ENCODE data around the gene DDX1. TPM values are rescaled to one million over a fixed set of nuclear protein-coding genes. Genes with fewer than 3 reads are reported as not detected.

Gene DDX1
- total RNA-seq, 4 donors from 2014 or later: 23.8 to 93.1 (median 56.6) TPM

GRCh38 chr2:15645720-15646385 is 54.2 kb downstream of the DDX1 start:
- no peaks in the 10 kb centered on the region for H3K27me3 ChIP-seq
- DNase-seq: no peak
- no peaks in the 10 kb centered on the region for H3K9me3 ChIP-seq
- no peaks in the 10 kb centered on the region for H3K36me3 ChIP-seq
- H3K4me1 ChIP-seq: peaks cover 0 to 2% of the 10 kb centered on the region in 2 donors
- no peak overlapping the region for H3K4me3 ChIP-seq
- intact Hi-C loops (cut with DNase I; ENCODE audit: low total_unique reads): no loop called here
- no peak overlapping the region for H3K27ac ChIP-seq
- TF ChIP-seq POLR2A (IDR thresholded peaks at IDR 0.05) (no peak), CTCF (IDR thresholded peaks at IDR 0.05) (no peak)

GRCh38 chr2:15646661-15647060 is 55.0 kb downstream of the DDX1 start:
- intact Hi-C loops (cut with DNase I; ENCODE audit: low total_unique reads): no loop called here
- no peaks in the 10 kb centered on the region for H3K36me3 ChIP-seq
- TF ChIP-seq CTCF (IDR thresholded peaks at IDR 0.05): no peak
- no peak for TF ChIP-seq POLR2A (IDR thresholded peaks at IDR 0.05)

GRCh38 chr2:15647622-15648590 is 56.2 kb downstream of the DDX1 start:
- DNase-seq: no peak
- Histone ChIP-seq H3K36me3 (no peaks in the 10 kb centered on the region), H3K27ac (no peak overlapping the region), H3K4me1 (no peaks in the 10 kb centered on the region), H3K9me3 (no peaks in the 10 kb centered on the region), H3K4me3 (no peak overlapping the region), H3K27me3 (no peaks in the 10 kb centered on the region)
- intact Hi-C loops (cut with DNase I; ENCODE audit: low total_unique reads): no loop called here
- no peak for TF ChIP-seq POLR2A (IDR thresholded peaks at IDR 0.05)
- no peak for TF ChIP-seq CTCF (IDR thresholded peaks at IDR 0.05)

More at GRCh38 chr2:15646661-15647060, 55.0 kb downstream of the DDX1 start:
- DNase-seq: no peak
- Histone ChIP-seq H3K4me1 (no peaks in the 10 kb centered on the region), H3K4me3 (no peak overlapping the region), H3K9me3 (no peaks in the 10 kb centered on the region), H3K27ac (no peak overlapping the region), H3K27me3 (no peaks in the 10 kb centered on the region)

- Histone ChIP-seq H3K9me3 (no peaks in the 10 kb centered on the region), H3K27me3 (no peaks in the 10 kb centered on the region), H3K27ac (no peak overlapping the region), H3K4me3 (no peak overlapping the region), H3K4me1 (no peaks in the 10 kb centered on the region), H3K36me3 (no peaks in the 10 kb centered on the region)
- no peak for DNase-seq
- TF ChIP-seq CTCF (IDR thresholded peaks at IDR 0.05): no peak
- no peak for TF ChIP-seq POLR2A (IDR thresholded peaks at IDR 0.05)
- intact Hi-C loops (cut with DNase I; ENCODE audit: low total_unique reads): no loop called here
Observed at GRCh38 chr2:15648593-15649525, 57.2 kb downstream of the DDX1 start.

Measured in uterus (tissue), 4 donors.